Fibroblast of lung (primary cell): ENCODE results near the gene SLC6A17. TPM values are rescaled to one million over a fixed set of nuclear protein-coding genes. Genes with fewer than 3 reads are reported as not detected.

ENCODE experiments used
- DNase-seq, 2 donors: peaks; one replicate each; pipeline versions ENCODE4 v3.0.0 to v3.0.0-alpha.2; 2010; ENCODE audit warnings: low read depth in 2 of 2
- H2AFZ ChIP-seq: 2 replicates; pipeline ENCODE4 v1.5.1; 2012; ENCODE audit warnings: low read length, control low read depth, inconsistent platforms
- H3K27ac ChIP-seq: 2 replicates; pipeline ENCODE4 v1.5.1; 2011; ENCODE audit warnings: low read length, control low read depth; ENCODE audit not compliant: insufficient read depth
- H3K27me3 ChIP-seq: 2 replicates; pipeline ENCODE4 v1.5.1; 2011; ENCODE audit warnings: mild to moderate bottlenecking, low read length; ENCODE audit not compliant: control insufficient read depth, insufficient read depth
- H3K36me3 ChIP-seq: 2 replicates; pipeline ENCODE4 v1.5.1; 2011; ENCODE audit warnings: low read length; ENCODE audit not compliant: control insufficient read depth, insufficient read depth
- H3K4me1 ChIP-seq: 2 replicates; pipeline ENCODE4 v1.5.1; 2011; ENCODE audit warnings: low read length; ENCODE audit not compliant: control insufficient read depth, insufficient read depth; ENCODE audit errors: extremely low read depth
- H3K4me2 ChIP-seq: 2 replicates; pipeline ENCODE4 v1.5.1; 2011; ENCODE audit warnings: low read length, control low read depth; ENCODE audit not compliant: insufficient read depth; ENCODE audit errors: extremely low read depth
- H3K4me3 ChIP-seq, 4 experiments: fragments of 200-600 bp in 1 of 4; sonication (generic) in 1 of 4; replicated peaks in 1 of 4; 2 replicates each; pipeline ENCODE4 v1.5.1; 2011 to 2016; ENCODE audit warnings: low read length in 4 of 4, low read depth in 3 of 4, mild to moderate bottlenecking in 3 of 4, control low read depth in 2 of 4, inconsistent platforms in 1 of 4, mixed read lengths in 1 of 4; ENCODE audit not compliant: insufficient read depth in 1 of 4; ENCODE audit errors: control extremely low read depth in 1 of 4
- H3K79me2 ChIP-seq: 2 replicates; pipeline ENCODE4 v1.5.1; 2012; ENCODE audit warnings: mild to moderate bottlenecking, low read length, inconsistent platforms; ENCODE audit not compliant: control insufficient read depth, insufficient read depth
- H3K9ac ChIP-seq: 2 replicates; pipeline ENCODE4 v1.5.1; 2011; ENCODE audit warnings: mild to moderate bottlenecking, low read length, control low read depth; ENCODE audit not compliant: insufficient read depth
- H3K9me3 ChIP-seq: 2 replicates; pipeline ENCODE4 v1.5.1; 2012; ENCODE audit warnings: low read depth, low read length; ENCODE audit not compliant: control insufficient read depth, insufficient read depth
- H4K20me1 ChIP-seq: 2 replicates; pipeline ENCODE4 v1.5.1; 2011; ENCODE audit warnings: low read length; ENCODE audit not compliant: control insufficient read depth, insufficient read depth; ENCODE audit errors: extremely low read depth
- EZH2 ChIP-seq: IDR thresholded peaks from 2 replicates; pipeline ENCODE4 v1.5.1; 2012; ENCODE audit warnings: low read length, control low read depth, mild to moderate bottlenecking; ENCODE audit errors: missing control alignments
- polyA plus RNA-seq, 2 donors: library from polyadenylated mRNA; depleted of rRNA in 1 of 2; stranded (reverse) in 1 of 2; unstranded in 1 of 2; fragments of >200 nt; gene quantifications; 2 replicates each; pipeline ENCODE4 v1.2.1, GENCODE V29; 2011 to 2012; ENCODE audit warnings: missing spikeins in 1 of 2
- total RNA-seq: library from RNA; depleted of rRNA; stranded (reverse); fragments of >200 nt; gene quantifications from 2 replicates; pipeline ENCODE4 v1.2.1, GENCODE V29; 2014
- TF ChIP-seq, protein P1 (sequence below), 2 donors: IDR thresholded peaks in 1 of 2; conservative IDR thresholded peaks in 1 of 2; 1 replicate in 1 of 2; 2 replicates in 1 of 2; pipeline ENCODE4 v1.5.1; 2011 to 2012; ENCODE audit warnings: low read length in 2 of 2, control low read depth in 1 of 2, inconsistent platforms in 1 of 2, low read depth in 1 of 2, mild to moderate bottlenecking in 1 of 2

SLC6A17 gene
- total and polyA plus RNA-seq, 2 donors (not counting 1 experiment from before 2014, with no cell fraction given) = under 0.01 to 0.14 TPM

DNA sequence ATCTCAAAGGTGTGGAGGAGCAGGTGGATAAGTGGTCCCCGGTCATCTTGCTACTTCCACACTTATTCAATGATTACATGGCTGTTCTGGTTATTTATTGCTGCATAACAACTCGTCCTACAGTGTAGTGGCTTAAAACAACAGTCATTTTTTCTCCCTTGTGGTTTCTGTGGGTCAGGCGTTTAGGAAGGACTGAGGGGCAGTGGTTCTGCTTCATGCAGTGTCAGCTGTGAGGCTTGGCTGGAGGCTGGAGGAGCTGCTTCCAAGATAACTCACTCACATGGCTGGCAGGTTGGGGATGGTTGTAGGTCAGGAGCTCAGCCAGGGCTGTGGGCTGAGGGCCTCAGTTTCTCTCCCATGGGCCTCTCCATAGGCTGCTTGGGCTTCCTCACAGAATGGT lies 5.9 kb upstream of the SLC6A17 start:
- no peak for DNase-seq
- H3K4me3 ChIP-seq = no peak overlapping the region
- TF ChIP-seq, protein P1, sequence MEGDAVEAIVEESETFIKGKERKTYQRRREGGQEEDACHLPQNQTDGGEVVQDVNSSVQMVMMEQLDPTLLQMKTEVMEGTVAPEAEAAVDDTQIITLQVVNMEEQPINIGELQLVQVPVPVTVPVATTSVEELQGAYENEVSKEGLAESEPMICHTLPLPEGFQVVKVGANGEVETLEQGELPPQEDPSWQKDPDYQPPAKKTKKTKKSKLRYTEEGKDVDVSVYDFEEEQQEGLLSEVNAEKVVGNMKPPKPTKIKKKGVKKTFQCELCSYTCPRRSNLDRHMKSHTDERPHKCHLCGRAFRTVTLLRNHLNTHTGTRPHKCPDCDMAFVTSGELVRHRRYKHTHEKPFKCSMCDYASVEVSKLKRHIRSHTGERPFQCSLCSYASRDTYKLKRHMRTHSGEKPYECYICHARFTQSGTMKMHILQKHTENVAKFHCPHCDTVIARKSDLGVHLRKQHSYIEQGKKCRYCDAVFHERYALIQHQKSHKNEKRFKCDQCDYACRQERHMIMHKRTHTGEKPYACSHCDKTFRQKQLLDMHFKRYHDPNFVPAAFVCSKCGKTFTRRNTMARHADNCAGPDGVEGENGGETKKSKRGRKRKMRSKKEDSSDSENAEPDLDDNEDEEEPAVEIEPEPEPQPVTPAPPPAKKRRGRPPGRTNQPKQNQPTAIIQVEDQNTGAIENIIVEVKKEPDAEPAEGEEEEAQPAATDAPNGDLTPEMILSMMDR (conservative IDR thresholded peaks at IDR 0.05 in 1 of 2, IDR thresholded peaks at IDR 0.05 in 1 of 2; ENCODE audit: low read depth in 1 of 2, low read length in 2 of 2) = no peak
- TF ChIP-seq EZH2 = no peak
- no peak overlapping the region for H3K9ac ChIP-seq
- H3K36me3 ChIP-seq = no peaks in the 10 kb centered on the region
- no peaks in the 10 kb centered on the region for H3K4me1 ChIP-seq
- peaks cover 17% of the 10 kb centered on the region for H3K27me3 ChIP-seq
- H2AFZ ChIP-seq = no peak overlapping the region
- H4K20me1 ChIP-seq = no peaks in the 10 kb centered on the region
- no peak overlapping the region for H3K4me2 ChIP-seq
- no peaks in the 10 kb centered on the region for H3K79me2 ChIP-seq
- no peak overlapping the region for H3K27ac ChIP-seq
- H3K9me3 ChIP-seq = no peaks in the 10 kb centered on the region

DNA sequence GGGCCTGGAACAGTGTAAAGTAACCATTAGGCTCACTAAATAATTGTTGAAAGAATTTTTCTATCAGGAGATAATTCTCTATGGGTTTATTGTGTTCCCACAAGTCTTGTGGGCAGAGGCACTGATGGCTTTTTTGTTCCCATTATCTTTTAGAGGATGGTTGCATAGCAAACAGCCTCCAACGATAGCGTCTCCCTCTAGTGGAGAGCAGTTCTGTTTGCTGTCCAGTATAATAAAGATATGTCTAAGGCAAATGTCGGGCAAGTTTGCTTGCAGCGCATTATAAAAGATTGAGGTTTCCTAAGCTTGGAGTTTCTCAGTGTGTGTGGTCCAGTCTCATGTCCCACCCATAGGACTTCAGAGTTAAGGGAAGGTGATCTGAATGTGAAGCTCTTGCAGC lies 1.3 kb upstream of the SLC6A17 start:
- DNase-seq = no peak
- Histone ChIP-seq H3K4me3 (no peak overlapping the region), H2AFZ (no peak overlapping the region), H3K9ac (no peak overlapping the region), H3K9me3 (no peaks in the 10 kb centered on the region), H3K4me1 (no peaks in the 10 kb centered on the region), H3K27me3 (peaks cover 12% of the 10 kb centered on the region), H3K36me3 (no peaks in the 10 kb centered on the region), H3K4me2 (no peak overlapping the region), H3K27ac (no peak overlapping the region), H3K79me2 (no peaks in the 10 kb centered on the region), H4K20me1 (no peaks in the 10 kb centered on the region)
- TF ChIP-seq EZH2 = no peak
- TF ChIP-seq, protein P1 (conservative IDR thresholded peaks at IDR 0.05 in 1 of 2, IDR thresholded peaks at IDR 0.05 in 1 of 2; ENCODE audit: low read depth in 1 of 2, low read length in 2 of 2) = peak in 1 of 2 donors; percentile 17

DNA sequence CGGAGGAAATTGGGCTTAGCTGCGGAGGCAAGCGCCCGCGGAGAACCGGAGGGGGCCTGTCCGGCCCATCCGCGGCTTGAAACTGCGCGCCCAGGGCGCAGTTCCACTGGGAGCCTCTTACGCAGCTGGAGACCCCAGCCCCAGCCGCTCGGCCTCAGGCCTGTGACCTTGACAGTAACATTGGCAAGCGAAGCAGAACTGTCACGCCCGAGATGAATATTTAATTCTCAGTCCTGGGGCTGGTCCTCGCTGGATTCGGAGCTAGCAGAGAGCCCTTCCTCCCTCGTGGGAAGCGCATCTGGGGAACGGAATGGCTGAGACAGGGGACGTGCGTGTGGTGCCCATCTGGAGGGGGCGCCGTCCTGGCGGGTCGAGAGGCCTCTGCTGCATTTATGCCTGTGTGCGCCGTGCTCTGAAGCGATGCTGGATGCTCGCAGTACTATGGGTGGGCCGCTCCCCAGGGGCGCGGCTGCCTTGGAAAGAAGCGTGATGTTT lies 928 bp downstream of the SLC6A17 start:
- H3K4me3 ChIP-seq = peak overlapping the region in 1 of 4 experiments; percentile 44
- peaks cover 9% of the 10 kb centered on the region for H3K27me3 ChIP-seq
- H3K4me2 ChIP-seq = peak overlapping the region; percentile 29
- no peak for DNase-seq
- no peaks in the 10 kb centered on the region for H4K20me1 ChIP-seq
- H2AFZ ChIP-seq = no peak overlapping the region
- H3K9ac ChIP-seq = no peak overlapping the region
- no peak overlapping the region for H3K27ac ChIP-seq
- no peaks in the 10 kb centered on the region for H3K36me3 ChIP-seq
- H3K9me3 ChIP-seq = no peaks in the 10 kb centered on the region
- TF ChIP-seq, protein P1 (conservative IDR thresholded peaks at IDR 0.05 in 1 of 2, IDR thresholded peaks at IDR 0.05 in 1 of 2; ENCODE audit: low read depth in 1 of 2, low read length in 2 of 2) = no peak
- no peak for TF ChIP-seq EZH2
- no peaks in the 10 kb centered on the region for H3K79me2 ChIP-seq
- H3K4me1 ChIP-seq = no peaks in the 10 kb centered on the region
